AG09319 (cell line): ENCODE measurements around the gene CSTF1.

Source experiments
- DNase-seq: peaks from one replicate; pipeline ENCODE4 v3.0.0-alpha.2; 2010; ENCODE audit warnings: low read depth; ENCODE audit errors: extremely low read depth
- TF ChIP-seq, protein P1 (sequence below): IDR thresholded peaks from 2 replicates; pipeline ENCODE4 v1.5.1; 2011; ENCODE audit warnings: low read depth, mild to moderate bottlenecking, inconsistent platforms, low read length, moderate library complexity

Gene CSTF1

DNA sequence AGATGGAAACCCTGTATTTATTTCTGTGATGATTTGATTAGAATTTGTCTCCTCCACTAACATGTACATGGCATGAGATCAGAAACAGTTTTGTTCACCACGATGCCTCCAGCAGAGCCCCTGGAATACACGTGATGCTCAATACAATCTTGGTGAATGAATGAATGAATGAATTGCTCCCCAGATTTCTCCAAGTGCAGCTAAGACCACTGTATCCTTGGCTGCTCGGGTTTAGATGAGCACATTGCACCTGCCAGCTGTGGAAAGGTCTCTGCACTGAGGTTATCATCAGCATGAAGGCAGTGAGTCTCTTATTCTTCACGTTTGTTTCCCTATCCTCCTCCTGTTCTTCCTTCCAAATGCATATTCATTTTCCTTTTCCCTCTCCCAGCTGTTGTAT, 37.5 kb downstream of the CSTF1 start:
- DNase-seq, result no peak
- TF ChIP-seq, protein P1, sequence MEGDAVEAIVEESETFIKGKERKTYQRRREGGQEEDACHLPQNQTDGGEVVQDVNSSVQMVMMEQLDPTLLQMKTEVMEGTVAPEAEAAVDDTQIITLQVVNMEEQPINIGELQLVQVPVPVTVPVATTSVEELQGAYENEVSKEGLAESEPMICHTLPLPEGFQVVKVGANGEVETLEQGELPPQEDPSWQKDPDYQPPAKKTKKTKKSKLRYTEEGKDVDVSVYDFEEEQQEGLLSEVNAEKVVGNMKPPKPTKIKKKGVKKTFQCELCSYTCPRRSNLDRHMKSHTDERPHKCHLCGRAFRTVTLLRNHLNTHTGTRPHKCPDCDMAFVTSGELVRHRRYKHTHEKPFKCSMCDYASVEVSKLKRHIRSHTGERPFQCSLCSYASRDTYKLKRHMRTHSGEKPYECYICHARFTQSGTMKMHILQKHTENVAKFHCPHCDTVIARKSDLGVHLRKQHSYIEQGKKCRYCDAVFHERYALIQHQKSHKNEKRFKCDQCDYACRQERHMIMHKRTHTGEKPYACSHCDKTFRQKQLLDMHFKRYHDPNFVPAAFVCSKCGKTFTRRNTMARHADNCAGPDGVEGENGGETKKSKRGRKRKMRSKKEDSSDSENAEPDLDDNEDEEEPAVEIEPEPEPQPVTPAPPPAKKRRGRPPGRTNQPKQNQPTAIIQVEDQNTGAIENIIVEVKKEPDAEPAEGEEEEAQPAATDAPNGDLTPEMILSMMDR, result no peak

DNA sequence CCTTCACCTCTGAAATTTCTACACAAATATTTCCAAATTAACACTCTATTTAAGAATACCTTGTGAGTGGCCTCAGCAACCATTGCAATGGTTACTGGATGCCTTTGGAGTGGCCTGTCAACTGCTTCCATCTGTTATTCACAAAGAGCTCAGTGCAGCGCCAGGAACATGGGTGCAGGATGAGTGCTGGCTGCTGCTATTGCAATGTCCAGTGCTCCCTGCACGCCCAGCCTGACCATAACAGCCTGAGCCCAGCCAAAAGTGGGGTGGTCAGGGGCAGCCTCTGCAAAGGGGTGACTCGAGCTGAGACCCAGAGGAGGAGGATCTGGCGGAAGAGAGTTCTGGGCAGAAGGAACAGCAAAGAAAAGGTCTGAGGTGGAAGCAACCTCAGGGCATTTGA, 38.0 kb downstream of the CSTF1 start:
- no peak for DNase-seq
- TF ChIP-seq, protein P1, result no peak

DNA sequence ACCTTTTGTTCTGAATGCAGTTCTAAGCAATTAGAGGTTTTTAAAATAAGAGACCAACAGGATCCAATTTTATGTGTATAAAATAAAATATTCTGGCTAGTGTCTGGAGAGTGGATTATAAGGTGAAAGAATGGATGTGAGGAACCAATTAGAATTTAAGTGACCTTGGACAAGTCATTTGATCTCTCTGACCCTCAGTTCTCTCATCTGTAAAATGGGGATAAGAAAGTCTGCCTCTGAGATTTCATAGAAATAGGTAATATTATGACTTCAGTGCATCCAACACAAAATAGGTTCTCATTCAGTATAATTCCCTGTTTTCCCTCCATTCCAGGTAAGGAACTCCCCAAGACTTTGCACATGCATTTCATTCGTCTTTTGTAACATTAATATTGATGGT, 38.5 kb downstream of the CSTF1 start:
- DNase-seq, result no peak
- TF ChIP-seq, protein P1, result no peak

DNA sequence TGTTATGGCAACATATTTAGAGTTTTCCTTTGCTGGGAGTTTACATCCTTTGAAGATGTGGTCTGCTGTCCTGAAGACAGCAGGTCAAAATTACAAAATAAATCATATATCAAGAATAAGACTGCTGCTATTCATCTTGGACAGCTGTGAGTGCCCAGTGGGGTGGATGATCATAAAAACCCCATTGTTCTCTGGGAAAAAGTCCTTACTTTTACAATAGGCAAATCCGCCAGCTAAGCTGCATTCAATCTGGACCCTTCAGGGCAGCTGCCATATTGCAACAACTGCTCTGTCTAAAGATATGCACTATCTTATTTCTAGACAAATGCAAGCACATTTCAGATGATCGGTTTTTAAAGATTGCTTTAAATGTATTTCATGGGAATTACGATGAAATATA, 39.0 kb downstream of the CSTF1 start:
- TF ChIP-seq, protein P1, result no peak
- DNase-seq, result no peak

DNA sequence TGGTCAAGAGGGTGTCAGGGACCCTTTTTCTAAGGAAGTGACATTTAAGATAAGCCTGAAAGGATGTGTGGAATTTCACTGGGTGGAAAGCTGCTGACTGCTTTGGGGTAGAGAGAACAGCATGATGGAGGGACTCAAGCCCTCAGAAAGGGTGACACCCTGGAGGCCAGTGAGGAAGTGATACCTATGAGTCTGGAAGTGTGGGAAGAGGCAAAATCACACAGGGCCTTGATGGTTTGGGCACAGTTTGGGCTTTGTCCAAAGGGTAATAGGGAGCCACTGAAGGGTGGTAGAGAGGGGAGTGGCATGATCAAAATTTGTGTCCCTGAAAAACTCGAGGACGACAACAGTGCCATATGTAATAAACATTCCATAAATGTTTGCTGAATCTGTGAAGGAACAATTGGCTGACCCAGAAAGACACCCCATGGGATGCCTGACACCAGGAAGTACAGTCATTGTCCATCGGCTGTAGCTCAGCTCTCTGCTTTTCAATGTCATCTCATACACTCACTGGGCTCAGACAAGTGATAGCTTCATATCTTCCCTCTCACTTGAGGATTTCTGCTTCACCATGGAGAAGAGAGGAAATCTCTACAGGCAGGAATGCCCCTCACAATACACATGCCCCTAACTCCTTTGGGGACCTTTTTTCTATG, 40.9 kb downstream of the CSTF1 start:
- TF ChIP-seq, protein P1, result no peak
- DNase-seq, result no peak

DNA sequence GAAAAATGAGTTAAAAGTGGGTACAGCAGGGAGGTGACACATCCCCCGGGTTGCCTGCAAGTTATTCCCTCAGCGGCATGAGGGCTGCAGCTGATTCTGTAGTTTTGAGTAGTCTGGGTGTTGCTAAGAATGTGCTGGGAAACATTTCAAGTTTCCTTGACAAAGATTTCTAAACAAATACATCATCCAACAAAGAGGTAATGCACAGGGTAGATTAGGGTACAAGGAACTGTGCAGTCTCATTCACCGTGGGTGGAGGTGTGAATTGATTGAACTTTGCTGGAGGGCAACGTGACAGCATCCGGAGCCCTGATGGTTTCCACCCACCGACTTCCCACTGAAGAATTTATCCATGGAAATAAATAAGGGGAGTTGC, 41.4 kb downstream of the CSTF1 start:
- DNase-seq, result peak; percentile 56
- TF ChIP-seq, protein P1, result no peak

DNA sequence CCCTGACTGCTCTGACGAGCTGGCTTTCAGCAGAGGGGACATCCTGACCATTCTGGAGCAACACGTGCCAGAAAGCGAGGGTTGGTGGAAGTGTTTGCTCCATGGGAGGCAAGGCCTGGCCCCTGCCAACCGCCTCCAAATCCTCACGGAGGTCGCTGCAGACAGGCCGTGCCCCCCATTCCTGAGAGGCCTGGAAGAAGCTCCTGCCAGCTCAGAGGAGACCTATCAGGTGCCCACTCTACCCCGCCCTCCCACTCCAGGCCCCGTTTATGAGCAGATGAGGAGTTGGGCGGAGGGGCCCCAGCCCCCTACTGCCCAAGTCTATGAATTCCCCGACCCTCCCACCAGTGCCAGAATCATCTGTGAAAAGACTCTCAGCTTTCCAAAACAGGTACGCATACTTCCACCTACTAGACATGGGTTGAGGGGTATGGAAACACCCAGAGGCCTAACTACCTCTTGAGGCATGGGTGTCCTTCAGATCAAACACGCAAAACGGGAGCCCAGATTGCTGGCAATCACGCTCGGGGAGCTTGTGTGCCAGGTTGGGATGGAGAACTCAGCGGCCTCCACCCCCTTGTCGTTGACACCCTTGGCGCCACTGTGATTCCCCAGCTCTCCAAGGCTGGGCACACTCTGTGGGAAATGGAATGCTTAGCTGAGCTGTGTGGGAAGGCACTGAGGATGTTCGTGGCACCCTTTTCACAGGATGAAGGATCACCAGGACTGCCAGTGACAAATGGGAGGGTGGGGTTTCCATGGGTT, 44.9 kb downstream of the CSTF1 start:
- no peak for DNase-seq
- TF ChIP-seq, protein P1, result no peak
